Measurements from ENCODE around the gene TTC7B.

The TTC7B gene

DNA sequence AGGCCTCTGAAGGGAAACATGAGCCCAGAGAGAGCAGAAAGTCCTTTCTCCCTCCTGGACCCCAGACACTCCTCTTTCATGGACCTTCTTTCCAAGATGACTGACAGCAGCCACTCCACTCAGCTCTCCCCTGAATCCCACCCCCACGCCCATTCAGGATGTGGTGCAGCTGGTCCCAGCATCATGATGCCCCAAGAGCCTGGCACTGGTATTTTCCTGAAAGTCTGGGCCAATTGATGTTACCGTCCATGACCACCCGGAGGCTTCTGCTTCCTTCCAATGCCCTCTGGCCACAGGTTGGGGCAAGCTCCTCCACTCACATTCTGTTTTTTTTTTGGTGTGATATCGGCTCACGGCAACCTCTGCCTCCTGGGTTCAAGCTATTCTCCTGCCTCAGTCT, 306.8 kb downstream of the TTC7B start:
- no peak for DNase-seq (ENCODE audit: low read depth)

DNA sequence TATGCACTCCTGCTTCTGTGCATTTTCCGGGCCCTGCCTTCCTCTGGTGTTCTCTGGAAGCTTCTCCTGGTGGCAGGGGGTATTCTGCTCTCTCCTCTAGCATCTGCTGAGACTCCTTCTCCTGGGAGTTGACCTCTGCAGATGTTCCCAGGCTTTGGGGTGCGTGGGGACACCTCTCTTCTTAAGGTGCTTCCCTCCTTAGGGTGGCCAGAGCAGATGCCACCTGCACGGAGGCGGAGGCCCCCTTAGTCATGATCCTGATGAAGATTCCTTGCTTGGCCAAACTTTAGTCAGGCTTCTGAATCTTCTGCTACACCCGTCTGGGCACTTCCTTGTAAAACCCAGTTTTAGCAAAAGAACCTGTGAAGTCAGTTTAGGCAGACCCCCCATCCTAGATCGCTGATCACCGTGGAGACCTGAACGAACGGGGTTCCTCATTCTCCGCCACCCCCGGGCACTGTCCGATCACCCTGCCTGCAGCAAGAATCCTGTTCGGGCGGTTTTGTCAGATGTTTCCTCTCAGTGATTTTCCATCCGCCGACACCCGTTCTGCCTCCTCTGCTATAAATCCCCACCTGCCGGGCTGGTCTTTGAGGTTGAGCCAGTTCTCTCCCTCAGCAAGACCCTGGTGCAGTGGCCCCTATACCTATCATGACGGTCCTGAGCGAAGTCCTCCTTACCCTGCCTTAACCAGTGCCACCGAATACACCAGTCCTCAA, 307.5 kb downstream of the TTC7B start:
- DNase-seq (ENCODE audit: low read depth): no peak

DNA sequence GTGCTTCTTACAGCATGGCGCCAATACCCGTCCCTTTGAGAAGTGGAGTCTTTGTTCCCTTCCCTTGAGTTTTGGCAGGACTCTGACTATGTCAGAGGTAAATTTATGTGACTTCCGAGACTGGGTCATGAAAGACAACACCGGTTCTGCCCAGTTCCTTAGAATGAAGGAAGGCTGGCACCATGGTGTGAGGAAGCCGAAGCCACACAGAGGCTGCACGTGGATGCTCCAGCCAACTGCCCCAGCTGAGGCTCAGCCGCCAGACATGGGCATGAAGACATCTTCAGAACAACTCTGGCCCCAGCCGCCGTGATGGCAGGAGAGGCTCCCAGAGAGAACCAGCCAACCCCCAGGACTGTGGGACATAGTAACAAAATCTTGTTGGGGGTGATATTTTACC, 308.2 kb downstream of the TTC7B start:
- DNase-seq (ENCODE audit: low read depth): no peak

DNA sequence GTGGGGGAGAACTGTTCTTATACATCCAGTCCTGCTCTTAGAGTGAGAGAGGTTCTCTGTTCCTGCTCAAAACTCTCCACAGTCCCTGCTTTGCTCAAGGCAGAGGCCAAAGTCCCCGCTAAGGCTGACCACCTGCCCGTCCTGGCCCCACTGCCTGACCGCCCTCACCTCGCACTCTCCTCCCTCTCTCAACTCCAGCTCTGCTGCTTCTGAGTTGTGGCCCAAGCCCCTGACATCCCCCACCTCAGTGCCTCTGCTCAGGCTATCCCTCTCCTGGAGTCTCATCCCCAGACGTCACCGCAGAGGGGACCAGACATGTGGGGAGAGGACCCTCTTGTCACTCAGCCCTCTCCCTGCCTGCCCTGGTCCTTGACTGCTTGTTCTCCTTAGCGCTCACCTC, 308.8 kb downstream of the TTC7B start:
- no peak for DNase-seq (ENCODE audit: low read depth)

DNA sequence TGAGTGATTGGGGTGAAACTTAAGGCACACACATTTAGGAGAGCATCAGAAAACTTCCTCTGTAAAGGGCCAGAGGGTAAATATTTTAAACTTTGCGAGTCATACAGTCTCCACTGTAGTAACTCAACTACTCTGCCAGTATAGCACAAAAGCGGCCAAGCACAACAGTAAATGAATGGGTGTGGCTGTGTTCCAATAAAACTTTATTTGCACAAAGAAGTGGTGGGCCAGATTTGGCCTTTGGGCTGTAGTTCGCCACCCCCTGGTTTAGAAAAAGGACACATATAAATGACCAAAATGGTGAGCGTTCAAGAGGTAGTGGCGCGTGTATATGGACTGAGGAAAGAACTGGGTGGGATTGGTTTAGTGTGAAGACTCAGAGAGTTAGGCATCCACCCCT, 309.5 kb downstream of the TTC7B start:
- no peak for DNase-seq (ENCODE audit: low read depth)

DNA sequence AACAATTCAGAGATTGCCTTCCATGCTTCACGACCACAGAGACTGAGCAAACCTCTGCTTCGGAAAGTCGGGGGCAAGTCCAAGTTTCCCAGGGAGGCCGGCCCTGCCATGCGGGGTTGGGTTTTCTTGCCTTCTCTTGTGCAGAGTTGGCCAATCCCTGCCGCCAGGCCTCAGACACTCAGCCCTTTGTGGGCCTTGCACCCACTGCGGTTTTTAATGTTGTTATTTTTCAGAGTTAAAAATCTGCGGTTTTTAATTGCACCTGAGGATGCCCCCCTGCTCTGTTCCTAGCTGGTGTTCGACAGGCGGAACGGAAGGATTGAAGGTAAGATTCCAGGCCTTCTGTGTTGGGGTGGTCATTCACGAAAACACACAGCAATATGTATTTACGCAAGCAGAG, 310.7 kb downstream of the TTC7B start:
- DNase-seq (ENCODE audit: low read depth): no peak

DNA sequence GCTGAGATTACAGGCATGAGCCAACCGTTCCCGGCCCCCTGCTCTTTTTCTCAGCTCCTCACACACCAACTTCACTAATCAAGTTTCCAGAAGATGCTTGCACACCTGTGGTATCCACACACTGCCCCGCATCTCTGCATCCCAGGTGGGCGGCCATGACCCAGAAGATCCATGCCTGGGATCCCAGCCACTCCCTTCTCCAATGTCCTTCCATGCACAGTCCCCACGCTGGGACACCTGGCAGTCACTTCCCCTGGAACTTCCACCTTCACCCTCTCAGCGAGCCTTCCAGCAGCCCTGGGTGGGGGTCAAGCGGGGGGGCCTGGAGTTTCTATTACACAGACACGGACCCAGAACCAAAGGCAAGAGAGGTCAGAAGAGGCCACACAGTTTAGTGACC, 311.6 kb downstream of the TTC7B start:
- no peak for DNase-seq (ENCODE audit: low read depth)

DNA sequence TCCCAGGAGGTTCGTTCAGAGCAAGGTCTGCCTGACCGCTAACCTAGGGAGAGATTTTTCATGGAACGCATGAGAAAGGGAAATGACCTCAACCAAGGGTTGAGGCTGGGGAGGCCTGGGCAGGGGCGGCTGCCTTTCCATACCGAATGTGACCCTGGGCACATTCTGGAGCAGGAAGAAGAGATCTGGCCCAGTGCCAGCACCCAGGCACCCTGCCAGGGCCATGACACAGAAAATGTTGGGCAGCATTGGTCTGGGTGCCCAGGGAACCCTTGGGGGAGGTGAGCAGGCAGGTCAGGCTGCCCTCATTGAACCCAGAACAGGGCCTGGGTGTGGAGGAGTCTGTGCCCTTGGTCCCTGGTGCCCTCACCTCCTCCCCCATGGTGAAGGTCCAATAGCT, 312.6 kb downstream of the TTC7B start:
- DNase-seq (ENCODE audit: low read depth): no peak

DNA sequence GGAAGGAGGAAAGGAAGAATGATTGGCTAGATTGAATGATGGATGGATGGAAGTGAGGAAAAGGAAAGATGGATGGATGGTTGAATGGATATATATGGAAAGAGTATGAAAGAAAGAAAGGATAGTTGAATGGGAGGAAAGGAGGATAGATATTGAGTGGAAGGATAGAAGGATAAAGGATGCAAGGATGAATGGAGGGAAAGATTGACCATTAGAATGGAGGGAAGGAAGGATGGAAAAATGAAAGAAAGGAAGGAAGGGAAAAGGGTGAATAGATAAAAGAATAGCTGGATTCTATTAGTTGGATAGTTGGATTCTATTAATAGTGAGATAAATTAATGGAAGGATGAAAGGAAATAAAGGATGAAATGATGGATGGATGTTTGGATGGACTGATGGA, 313.5 kb downstream of the TTC7B start:
- no peak for DNase-seq (ENCODE audit: low read depth)

DNA sequence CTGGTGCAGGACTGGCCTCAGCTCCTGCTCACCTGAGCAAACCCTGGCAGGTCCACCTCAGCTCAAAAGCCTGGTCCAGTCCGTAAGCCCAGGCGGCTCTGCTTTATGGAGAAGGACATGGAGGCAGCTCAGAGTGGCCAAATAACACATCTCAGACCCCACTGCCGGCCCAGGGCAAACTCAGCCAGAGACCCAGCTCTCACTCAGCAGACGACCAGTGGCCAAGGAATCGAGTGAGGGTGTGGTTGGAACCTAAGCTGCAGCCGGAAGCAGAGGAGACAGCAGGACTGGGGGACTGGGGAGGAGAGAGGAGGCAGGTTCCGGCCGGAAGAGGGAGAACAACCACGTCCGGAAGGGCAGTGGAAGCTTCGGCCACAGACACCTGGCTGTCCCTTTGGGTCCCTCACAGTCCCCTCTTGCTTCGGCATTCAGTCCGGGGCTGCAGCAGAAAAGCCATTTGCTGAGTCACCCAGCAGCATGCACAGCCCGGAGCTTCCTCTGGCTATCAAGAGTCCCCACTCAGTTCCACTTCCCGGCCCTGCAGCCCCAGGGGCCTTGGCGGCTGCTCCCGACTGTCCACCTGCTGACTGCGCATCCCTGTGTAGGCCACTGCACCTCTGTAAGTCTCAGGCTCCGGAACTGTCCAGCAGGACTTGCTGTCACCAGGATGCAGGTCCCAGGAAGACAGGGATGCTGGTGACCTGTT, 315.4 kb downstream of the TTC7B start:
- peak; percentile 83 for DNase-seq (ENCODE audit: low read depth)

DNA sequence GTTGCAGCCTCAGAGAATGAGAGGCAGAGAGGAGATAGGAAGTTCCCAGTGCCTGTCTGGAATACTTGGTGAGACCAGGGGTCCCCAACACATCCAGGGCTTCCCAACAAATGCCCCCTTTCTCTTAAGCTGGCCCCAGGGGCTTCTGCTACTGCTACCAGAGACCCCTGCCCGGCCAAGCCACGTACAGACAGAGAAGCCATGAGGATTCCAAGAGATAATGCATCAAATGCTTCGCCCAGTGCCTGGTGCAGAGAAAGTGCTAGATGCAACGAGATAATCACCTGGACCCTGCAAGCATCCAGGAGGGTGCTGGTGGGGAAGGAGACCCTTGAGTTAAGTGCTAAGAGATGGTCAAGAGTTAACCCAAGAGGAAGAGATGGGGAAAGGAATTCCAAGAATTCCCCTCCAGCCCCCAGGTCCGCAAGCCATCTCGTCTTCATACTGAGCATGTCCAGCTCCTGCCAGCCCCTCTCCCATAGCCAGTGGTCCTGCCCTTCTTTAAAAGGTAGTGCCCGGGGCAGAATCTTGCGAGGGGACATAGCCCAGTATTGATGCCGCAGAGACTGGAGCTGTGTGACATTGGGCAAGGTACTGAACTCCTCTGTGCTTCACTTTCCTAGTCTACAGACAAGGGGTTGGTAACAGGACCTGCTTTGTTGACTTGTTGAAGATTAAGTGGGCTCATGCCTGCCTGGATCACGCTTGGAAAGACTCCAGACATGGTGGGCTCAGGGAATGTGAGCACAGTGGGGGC, 316.1 kb downstream of the TTC7B start:
- DNase-seq (ENCODE audit: low read depth): no peak

DNA sequence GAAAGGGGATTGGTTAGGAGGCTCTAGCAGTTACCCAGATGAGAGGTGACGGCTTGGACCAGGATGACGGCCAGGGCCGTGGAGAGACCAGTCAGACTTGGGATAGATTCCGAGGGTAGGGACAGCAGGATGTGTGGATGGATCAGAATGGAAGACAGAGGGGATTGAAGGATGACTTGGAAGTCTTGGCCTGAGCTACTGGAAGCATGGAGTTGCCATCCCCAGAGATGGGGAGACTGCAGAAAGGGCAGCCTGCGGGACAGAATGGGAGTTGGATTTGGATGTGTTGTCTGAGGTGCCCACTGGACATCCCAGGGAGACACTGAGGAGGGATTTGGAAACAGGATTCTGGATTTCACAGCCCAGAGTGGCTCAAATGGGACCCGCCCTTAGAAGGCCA, 317.1 kb downstream of the TTC7B start:
- DNase-seq (ENCODE audit: low read depth): no peak

DNA sequence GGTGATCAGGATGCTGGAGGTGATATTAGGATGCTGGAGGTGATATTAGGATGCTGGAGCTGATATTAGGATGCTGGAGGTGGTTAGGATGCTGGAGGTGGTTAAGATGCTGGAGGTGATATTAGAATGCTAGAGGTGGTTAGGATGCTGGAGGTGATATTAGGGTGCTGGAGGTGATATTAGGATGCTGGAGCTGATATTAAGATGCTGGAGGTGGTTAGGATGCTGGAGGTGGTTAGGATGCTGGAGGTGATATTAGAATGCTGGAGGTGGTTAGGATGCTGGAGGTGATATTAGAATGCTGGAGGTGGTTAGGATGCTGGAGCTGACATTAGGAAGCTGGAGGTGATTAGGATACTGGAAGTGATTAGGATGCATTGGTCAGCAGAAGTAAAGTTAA, 318.0 kb downstream of the TTC7B start:
- DNase-seq (ENCODE audit: low read depth): no peak

DNA sequence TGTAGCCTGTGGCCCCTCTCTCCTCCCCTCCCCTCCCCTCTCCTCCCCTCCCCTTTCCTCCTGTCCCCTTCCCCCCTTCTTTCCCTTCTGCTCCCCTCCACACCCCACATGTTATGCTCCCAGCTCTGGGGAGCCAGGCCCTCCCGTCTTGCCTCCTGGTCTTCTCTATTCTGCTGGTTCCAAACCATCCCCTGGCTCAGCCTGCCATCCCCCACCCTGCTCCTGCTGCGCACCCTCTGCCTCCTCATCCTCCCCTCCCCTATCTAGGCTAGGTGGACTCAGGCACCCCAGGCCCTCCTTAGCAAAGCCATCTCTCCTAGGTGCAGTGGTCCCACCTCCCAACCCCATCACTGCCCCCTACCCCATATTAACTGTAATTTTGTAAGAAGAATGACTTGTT, 319.9 kb downstream of the TTC7B start:
- no peak for DNase-seq (ENCODE audit: low read depth)

DNA sequence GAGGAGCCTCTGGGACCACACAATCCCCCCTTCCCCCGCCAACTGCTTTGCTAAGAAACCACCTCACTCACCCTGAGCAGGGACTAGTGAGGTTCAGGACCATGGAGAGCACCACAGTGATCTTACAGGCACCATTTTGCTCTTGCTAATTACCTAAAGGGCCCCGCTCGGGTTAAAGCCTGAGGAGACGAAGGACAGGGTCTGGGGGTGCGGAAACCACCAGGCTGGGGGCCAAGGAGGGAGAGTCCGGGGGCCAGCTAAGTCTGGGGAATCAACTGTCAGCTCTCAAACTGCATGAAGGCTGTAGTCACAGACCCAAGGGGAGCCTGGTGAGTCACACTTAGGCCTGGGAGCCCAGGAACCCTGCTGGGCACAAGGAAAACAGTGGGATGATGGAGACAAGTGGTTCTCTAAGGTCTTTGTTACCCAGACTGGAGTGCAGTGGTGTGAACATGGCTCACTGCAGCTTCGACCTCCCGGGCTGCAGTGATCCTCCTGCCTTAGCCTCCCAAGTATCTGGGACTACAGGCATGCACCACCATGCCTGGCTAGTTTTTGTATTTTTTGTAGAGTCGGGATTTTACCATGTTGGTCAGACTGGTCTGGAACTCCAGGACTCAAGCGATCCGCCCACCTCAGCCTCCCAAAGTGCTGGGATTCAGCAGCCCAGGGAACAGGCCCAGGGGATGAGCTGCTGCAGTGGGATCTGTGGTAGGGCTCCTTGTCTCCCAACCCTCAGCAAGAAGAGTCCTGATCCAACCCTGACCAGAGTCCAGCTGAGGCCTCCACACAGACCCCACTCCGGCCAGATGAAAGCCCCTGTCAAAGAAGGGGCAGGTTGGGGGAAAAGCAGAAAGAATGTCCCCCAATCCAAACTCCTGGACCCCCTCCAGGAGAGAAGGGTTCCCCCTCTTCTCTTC, 320.6 kb downstream of the TTC7B start:
- peak; percentile 32 for DNase-seq (ENCODE audit: low read depth)

DNA sequence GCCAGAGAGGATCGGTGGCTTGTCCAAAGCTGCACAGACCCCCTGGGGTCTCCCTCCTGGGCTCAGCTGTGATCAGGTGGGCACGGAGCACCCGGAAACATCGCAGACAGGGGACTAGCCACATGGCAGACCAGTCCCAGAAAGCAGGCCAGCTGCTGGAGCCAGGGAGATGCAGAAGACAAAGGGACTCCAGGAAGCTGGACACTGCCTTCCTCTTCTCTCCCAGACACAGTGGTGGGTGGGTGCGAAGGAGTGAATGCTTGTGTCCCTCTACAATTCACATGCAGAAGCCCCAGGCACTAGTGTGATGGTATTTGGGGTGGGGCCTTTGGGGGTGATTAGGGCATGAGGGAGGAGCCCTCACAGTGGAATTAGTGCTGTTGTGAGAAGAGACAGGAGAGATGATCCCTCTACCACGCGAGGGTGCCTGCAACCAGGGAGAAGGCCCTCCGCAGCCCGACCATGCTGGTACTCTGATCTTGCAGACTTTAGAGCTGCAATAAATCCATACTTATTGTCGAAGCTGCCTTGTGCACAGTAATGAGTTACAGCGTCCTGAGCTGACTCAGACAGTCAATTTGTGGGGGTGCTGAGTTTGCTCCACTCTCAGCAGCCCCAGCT, 324.2 kb downstream of the TTC7B start:
- no peak for DNase-seq (ENCODE audit: low read depth)

DNA sequence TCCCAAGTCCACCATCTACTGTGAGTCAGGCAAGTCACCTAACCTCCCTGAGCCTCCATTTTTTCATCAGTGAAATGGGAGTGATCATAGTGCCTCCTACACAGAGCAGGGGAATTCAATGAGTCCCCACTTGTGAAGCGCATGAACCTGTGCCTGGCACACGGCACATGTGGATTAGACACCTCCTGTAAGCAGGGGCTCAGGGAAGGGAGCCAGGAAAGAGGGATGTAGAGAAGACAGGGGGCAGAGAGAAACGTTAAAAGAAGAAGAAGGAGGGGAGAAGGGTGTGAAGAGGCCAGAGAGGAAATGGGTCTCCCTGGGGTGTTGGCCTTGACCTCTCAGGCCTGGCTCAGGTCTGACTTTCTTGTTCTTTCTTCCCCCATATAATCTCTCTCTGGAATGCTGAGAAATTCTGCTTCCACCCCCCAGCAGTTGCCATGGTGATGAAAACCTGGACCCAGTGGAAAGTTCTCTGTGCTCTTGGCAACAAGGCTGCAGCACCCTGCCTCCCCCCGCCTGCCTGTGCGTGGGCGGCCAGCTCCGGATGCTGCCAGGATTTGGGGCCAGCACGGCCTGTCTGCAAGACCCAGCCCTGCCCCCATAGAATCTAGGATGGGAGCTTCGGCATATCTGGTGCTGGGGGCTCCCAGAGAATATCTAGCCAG, 324.9 kb downstream of the TTC7B start:
- DNase-seq (ENCODE audit: low read depth): no peak

DNA sequence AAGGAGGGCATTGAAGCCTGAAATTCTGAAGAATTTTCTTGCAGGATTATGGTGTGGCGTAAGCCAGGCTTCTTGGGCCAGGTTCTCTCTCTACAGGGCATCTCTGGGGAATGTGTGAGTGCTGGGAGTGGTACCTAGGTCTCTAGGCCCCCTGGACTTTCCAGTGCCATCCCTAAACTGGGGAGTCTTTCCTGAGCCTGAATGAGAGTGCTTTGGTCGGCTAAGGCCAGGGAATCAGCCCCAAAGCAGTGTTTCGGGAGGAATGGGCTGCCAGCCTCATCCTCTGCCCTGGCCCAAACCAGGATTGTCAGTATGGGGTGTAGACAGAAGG, 325.5 kb downstream of the TTC7B start:
- DNase-seq (ENCODE audit: low read depth): no peak

DNA sequence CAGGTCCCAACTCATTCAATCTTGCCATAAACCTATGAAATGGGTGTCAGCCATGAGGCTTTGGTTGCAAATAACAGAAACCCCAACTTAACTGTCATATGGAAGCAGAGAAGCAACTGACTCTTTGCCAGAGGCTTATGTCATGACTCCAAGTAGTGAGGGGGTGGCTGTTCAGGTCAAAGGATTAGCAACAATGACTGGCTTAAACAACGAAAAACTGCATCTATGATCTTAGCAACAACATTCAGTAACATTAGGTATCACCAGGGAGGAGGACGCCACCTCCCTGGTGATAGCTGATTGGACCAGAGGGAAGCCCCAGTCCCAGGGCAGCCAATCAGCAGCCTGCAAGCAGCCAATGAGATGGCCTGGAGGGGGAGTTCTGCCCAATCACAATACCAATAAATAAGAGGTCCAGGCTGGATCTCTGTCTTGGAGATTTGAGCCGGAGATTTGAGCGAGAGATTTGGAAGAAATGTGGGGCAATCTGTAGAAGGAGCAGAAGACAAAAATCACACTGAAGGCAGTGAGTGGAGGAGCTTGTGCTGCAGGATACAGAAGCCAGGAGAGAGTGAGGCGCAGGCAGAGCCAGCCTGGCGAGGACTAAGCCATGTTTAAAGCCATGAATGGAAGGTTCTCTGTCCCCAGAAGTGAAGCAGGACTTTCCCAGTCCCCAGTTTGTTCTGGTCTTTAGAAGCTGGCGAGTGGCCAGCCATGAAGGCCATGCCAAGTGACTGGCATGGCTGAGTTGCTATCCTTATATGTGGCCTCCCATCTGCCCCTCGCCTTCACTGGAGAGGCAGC, 326.1 kb downstream of the TTC7B start:
- no peak for DNase-seq (ENCODE audit: low read depth)

DNA sequence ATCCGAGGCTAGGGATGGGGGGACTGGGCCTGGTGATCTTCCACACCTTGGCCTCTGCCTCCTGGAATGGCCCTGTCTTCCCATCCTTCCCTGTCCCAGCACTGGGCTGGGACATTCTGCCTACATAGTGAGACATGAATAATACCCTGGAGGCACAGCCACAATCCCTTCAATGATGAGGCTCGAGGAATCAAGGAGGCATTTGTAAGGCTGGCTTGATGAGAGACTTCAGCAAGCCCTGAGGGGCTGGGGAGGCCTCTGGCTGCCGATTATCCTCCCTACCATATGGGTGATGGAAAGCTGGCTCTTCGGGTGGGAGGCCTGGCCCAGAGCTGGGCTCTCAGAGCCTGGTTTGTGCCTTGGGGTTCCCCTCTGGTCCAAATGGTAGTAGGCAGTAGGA, 326.9 kb downstream of the TTC7B start:
- no peak for DNase-seq (ENCODE audit: low read depth)
